Loucy (cell line): ENCODE data around the gene RPA3.

Experiments used
- EZH2phosphoT487 ChIP-seq: fragments of 200-600 bp; IDR thresholded peaks from 2 replicates; pipeline ENCODE4 v1.6.1; 2018; ENCODE audit warnings: antibody characterized with exemption, mild to moderate bottlenecking, moderate library complexity, borderline replicate concordance
- TF ChIP-seq, protein P1 (sequence below): fragments of 200-600 bp; sonication (generic); conservative IDR thresholded peaks from 2 replicates; pipeline ENCODE4 v1.5.1; 2014; ENCODE audit warnings: mild to moderate bottlenecking, antibody characterized with exemption, low read length

DNA sequence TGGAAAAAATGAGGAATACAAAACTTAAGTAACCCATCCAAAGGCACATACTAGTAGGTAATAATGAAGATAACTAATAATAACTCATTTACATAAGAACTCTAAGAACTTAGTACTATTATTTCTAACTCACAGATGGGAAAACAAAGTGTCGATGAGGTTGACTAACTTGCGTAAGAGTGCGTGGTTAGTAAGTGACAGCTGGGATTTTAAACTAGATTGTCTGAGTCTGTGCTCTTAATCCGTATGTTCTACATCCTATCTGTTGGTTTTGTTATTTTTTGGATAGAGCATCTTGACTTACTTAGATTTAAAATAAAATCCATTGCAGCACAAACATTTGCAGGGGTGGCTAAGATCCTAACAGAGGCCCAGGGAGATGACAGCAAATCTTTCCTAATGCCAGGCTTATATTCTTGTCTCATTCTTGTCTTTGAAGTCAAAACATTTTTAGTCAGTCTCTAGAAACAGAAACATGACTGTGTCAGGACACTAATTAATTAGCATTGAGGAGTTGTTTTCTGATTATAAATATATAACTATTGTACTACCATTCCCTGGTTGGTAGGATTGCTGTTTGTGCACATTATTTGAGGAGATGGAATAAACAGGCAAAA lies 11.7 kb downstream of the RPA3 start:
- TF ChIP-seq, protein P1, sequence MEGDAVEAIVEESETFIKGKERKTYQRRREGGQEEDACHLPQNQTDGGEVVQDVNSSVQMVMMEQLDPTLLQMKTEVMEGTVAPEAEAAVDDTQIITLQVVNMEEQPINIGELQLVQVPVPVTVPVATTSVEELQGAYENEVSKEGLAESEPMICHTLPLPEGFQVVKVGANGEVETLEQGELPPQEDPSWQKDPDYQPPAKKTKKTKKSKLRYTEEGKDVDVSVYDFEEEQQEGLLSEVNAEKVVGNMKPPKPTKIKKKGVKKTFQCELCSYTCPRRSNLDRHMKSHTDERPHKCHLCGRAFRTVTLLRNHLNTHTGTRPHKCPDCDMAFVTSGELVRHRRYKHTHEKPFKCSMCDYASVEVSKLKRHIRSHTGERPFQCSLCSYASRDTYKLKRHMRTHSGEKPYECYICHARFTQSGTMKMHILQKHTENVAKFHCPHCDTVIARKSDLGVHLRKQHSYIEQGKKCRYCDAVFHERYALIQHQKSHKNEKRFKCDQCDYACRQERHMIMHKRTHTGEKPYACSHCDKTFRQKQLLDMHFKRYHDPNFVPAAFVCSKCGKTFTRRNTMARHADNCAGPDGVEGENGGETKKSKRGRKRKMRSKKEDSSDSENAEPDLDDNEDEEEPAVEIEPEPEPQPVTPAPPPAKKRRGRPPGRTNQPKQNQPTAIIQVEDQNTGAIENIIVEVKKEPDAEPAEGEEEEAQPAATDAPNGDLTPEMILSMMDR, result no peak
- no peak for TF ChIP-seq EZH2phosphoT487
